NCI-H2196 treated with DMSO at 0.1 percent for 48 hours (cell line): Measurements from ENCODE around the gene IL17A.

Experiments
- DNase-seq: peaks from one replicate; lab custom pipeline; 2025; ENCODE audit not compliant: unreplicated experiment; lab: John Stamatoyannopoulos, UW

Gene IL17A

DNA sequence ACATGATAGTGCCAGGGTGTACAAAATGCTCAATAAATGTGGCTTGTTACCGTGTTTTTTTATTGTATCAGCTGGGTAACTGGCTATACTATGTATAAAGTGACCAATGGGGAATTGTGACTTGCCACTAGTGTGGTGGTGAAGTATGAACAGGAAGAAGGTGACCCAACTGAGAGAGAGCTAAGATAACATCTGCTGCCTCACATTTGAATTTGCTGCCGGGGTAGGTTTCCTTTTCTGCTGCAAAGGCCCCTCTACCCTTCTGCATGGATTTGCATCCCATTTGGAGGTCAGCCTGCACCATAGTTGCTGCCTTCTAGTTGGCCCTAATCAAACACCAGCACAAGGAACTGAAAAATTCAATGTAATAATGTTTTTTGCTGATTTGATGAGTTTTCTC is 24.1 kb downstream of the IL17A start:
- no peak for DNase-seq

DNA sequence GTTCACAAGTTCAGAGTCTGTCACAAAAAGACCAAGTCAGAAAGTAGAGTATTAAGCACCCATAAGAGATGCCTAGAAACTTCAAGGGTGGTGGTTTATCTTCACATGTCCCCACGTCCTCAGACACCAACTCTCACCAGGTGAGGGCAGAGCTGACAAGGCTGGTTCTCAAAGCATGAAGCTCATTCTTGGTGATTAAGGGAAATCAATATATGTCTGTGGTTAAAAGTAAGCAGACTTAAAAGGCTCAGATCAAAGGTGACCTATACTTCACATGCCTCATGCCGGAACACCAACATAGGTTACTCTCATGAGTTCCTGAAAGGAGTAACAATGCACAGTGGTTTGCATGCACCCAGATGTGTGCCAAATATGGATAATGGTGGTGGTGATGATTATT is 27.0 kb downstream of the IL17A start:
- DNase-seq = no peak

GRCh38 chr6:52215787-52216186 is 29.6 kb downstream of the IL17A start:
- no peak for DNase-seq

DNA sequence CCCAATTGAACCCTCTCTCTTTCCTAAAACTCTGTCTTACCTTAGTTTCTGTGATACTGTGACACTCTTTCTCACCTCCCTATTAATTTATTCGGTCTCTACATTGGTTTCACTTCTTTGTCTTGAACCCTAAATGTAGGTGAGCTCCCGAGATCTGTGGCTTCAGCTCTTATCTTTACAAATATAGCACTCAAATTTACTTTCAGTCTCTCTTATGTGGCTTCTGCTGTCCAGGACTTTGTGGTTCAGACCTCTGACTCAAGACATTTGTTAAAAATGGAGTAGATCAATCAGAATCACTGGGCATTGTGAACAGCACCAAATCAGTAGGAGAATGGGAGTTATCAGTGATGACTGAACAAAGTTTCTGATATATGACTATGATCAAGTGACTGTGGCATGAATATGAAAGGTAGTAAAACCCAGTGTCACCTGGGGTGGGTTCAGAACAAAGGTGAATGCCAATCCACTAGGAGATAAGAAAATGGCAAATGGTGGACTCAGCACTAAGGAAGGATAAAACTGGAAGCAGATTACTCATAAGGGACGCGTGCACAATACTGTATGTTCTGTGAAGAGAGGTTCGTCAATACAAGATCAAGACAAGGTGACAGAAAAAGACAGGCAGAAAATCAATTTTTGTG is 30.9 kb downstream of the IL17A start:
- no peak for DNase-seq

- DNase-seq = no peak
Observed at GRCh38 chr6:52217761-52218160, 31.6 kb downstream of the IL17A start.

DNA sequence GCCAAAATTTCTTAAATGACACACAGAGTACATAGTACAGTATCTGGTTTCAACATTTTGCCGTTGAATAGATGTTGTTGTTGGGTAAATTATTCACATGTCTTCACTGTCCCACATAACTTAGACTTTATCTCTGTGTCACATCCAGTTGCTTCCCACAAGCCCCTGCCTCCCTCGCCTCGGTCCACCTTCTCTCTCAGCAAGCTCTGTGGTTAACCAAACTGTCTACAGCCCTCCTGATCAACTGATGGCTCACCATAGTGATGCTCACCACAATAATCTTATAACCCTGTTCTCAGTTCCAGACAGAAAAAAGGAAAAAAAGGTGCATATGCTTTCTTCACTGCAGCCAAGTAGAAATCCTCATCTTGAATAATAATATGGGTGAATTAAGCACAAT is 35.1 kb downstream of the IL17A start:
- DNase-seq = no peak

- DNase-seq = no peak
Observed at GRCh38 chr6:52227495-52227894, 41.3 kb downstream of the IL17A start.

GRCh38 chr6:52230685-52231084 is 44.5 kb downstream of the IL17A start:
- no peak for DNase-seq

GRCh38 chr6:52231406-52232127 is 45.4 kb downstream of the IL17A start:
- DNase-seq = no peak

GRCh38 chr6:52233005-52233404 is 46.8 kb downstream of the IL17A start:
- DNase-seq = no peak

DNA sequence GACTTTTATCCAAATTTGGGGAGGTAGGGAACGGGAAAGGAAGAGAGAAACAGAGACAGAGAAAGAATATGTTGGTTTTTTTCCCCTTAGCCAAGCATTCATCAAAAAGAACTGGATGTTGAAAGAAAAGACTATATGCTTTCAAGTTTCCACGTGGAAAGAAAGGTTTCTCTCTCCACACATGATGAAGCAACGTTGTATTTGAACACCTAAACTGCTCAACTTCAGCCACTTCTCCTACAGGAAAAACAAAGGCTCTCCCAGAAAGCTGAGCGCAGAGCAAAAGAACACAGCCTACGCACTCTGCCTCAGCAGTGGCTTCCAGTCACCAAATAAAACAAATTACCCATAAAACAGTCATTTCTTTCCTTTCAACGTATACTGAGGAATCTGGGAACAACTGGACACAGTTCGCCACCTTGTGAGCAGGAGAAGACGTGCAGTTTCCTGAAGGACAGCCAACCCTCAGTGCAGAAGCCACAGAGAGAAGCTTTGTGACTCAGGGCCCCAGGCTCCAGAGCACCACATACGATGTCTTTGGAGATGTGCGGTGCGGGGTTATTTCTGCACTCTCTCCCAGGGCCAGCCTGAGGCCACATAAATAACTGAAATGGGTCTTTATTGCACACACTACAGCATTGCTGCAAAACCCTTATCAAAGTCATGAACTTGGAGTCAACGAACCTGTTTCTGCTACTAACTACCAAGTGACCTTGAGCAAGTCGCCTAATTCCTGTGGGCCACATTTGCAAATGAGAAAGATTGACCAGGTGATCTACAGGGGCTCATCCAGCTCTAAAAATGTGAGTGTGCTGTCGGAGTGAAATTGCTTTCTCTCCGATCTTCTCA is 48.0 kb downstream of the IL17A start:
- peak; percentile 11 for DNase-seq
